ENCODE data around the gene RIN1. TPM values are rescaled to one million over a fixed set of nuclear protein-coding genes. Genes with fewer than 3 reads are reported as not detected.

RIN1 gene
- total and polyA plus RNA-seq, 2 of the 13 experiments (the other 11 are each of a cell fraction or from before 2014, with no cell fraction given) = 2.4 to 4.1 TPM

DNA sequence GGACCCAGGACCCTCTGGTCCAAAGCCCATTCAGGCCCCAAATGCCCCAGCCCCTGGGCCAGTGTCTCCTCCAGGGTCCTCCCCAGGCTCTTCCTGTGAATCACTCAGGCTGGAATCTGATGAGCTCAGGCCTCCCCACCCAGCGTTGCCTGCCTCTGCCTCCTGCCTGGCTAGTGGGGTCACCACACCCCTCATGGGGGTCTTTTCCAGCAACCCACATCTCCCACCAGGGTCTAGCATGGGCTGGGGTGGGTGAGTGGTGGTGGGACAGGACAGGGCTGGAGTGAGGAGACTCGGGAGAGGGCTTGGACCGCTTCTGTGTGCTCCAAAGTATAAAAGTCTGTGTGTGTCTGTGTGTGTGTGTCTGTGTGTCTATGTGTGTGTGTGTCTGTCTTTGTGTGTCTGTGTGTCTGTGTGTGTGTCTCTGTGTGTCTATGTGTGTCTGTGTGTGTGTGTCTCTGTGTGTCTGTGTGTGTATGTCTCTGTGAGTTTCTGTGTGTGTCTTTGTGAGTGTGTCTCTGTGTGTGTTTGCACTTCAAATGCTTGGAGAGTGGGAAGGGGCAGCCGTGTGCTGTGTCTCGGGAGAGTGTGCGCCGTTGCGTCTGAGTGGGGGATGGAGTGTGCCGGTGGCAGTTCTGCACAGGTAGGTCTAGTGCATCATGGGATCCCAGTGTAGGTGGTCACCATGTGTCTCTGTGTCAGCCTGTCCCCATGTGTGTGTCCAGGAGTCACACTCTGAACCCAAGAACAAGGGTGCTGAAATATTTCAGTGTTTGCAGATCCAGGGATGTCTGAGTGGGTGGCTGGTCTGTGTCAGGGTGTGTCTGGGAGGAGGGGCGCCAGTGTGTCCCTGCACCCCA is 8.8 kb downstream of the RIN1 start (continued):
- TF ChIP-seq, protein P1, sequence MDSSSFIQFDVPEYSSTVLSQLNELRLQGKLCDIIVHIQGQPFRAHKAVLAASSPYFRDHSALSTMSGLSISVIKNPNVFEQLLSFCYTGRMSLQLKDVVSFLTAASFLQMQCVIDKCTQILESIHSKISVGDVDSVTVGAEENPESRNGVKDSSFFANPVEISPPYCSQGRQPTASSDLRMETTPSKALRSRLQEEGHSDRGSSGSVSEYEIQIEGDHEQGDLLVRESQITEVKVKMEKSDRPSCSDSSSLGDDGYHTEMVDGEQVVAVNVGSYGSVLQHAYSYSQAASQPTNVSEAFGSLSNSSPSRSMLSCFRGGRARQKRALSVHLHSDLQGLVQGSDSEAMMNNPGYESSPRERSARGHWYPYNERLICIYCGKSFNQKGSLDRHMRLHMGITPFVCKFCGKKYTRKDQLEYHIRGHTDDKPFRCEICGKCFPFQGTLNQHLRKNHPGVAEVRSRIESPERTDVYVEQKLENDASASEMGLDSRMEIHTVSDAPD (CRISPR knock-in tag; IDR thresholded peaks at IDR 0.05) = no peak
- TF ChIP-seq DRAP1 (CRISPR knock-in tag; IDR thresholded peaks at IDR 0.05) = no peak
- TF ChIP-seq HNRNPL (IDR thresholded peaks at IDR 0.05; ENCODE audit: low read depth, low read length) = no peak
- no peak for TF ChIP-seq MTA1 (CRISPR knock-in tag; IDR thresholded peaks at IDR 0.05; ENCODE audit: borderline replicate concordance)
- TF ChIP-seq ZNF709 (CRISPR knock-in tag; IDR thresholded peaks at IDR 0.05) = no peak
- no peak for TF ChIP-seq GPN1 (CRISPR knock-in tag; IDR thresholded peaks at IDR 0.05; ENCODE audit: borderline replicate concordance)
- no peak for TF ChIP-seq ZNF768 (CRISPR knock-in tag; IDR thresholded peaks at IDR 0.05)
- TF ChIP-seq ZNF580 (CRISPR knock-in tag; IDR thresholded peaks at IDR 0.05; ENCODE audit: borderline replicate concordance, low read depth) = no peak
- peak; percentile 11 for TF ChIP-seq SKI (IDR thresholded peaks at IDR 0.05; ENCODE audit: partially characterized antibody)
- TF ChIP-seq, protein P2, sequence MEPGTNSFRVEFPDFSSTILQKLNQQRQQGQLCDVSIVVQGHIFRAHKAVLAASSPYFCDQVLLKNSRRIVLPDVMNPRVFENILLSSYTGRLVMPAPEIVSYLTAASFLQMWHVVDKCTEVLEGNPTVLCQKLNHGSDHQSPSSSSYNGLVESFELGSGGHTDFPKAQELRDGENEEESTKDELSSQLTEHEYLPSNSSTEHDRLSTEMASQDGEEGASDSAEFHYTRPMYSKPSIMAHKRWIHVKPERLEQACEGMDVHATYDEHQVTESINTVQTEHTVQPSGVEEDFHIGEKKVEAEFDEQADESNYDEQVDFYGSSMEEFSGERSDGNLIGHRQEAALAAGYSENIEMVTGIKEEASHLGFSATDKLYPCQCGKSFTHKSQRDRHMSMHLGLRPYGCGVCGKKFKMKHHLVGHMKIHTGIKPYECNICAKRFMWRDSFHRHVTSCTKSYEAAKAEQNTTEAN (CRISPR knock-in tag; conservative IDR thresholded peaks at IDR 0.05) = 0 out of 2 replicates have a peak, but pooled peaks have one; percentile 2
- TF ChIP-seq CREB1 (IDR thresholded peaks at IDR 0.05) = no peak
- TF ChIP-seq CREB1 (CRISPR knock-in tag; IDR thresholded peaks at IDR 0.05) = 0 out of 2 replicates have a peak, but pooled peaks have one; percentile 15
- TF ChIP-seq HNF1B (CRISPR knock-in tag; IDR thresholded peaks at IDR 0.05) = no peak

All from HepG2 (cell line).